Panc1 (cell line): ENCODE data around the gene MRPL10. TPM values are rescaled to one million over a fixed set of nuclear protein-coding genes. Genes with fewer than 3 reads are reported as not detected.

Experiments used
- ATAC-seq: fragments of 200-7000 bp; cut with Tn5 transposase; 2 replicates; pipeline ENCODE4 v1.9.1; 2020; ENCODE audit warnings: mild to moderate bottlenecking, moderate library complexity
- BruUV-seq: library from RNA; stranded (reverse); fragments of 400-500 nt; replicated peaks from 2 replicates; lab custom pipeline; 2021; lab: Mats Ljungman, UMichigan
- CTCF ChIA-PET: fragments of 300-600 bp; sonication (Branson Sonifier 250); formaldehyde crosslinking; loops from one replicate; lab custom pipeline; 2022; ENCODE audit warnings: antibody characterized with exemption; lab: Charles Lee
- POLR2A ChIA-PET: fragments of 300-600 bp; sonication (Branson Sonifier 250); formaldehyde crosslinking; loops from one replicate; lab custom pipeline; 2022; ENCODE audit warnings: antibody characterized with exemption; lab: Charles Lee
- DNase-seq: peaks from one replicate; pipeline ENCODE4 v3.0.0-alpha.2; 2010; ENCODE audit warnings: low read depth, low spot score
- H3K27ac ChIP-seq: 2 replicates; pipeline ENCODE4 v1.5.1; 2011; ENCODE audit warnings: mild to moderate bottlenecking, low read length, inconsistent platforms
- H3K27me3 ChIP-seq: fragments of 200-500 bp; sonication (Bioruptor generic); 2 replicates; pipeline ENCODE4 v1.6.0; 2014; ENCODE audit warnings: low read length, inconsistent platforms; ENCODE audit not compliant: control insufficient read depth, insufficient read depth
- H3K36me3 ChIP-seq: fragments of 200-500 bp; sonication (Bioruptor generic); 2 replicates; pipeline ENCODE4 v1.5.1; 2014; ENCODE audit warnings: inconsistent platforms, mild to moderate bottlenecking, low read length, moderate library complexity; ENCODE audit not compliant: control insufficient read depth, insufficient read depth
- H3K4me1 ChIP-seq: 2 replicates; pipeline ENCODE4 v1.5.1; 2011; ENCODE audit warnings: inconsistent platforms, mild to moderate bottlenecking, low read length, moderate library complexity; ENCODE audit not compliant: control insufficient read depth, insufficient read depth
- H3K4me3 ChIP-seq, 2 experiments: 2 replicates each; pipeline ENCODE4 v1.5.1; 2011 to 2012; ENCODE audit warnings: low read depth in 2 of 2, low read length in 2 of 2, mild to moderate bottlenecking in 2 of 2, inconsistent platforms in 1 of 2, moderate library complexity in 1 of 2
- H3K9me3 ChIP-seq: fragments of 200-500 bp; sonication (Bioruptor generic); 2 replicates; pipeline ENCODE4 v1.5.1; 2014; ENCODE audit warnings: low read depth, mild to moderate bottlenecking, inconsistent platforms, low read length, moderate library complexity; ENCODE audit not compliant: control insufficient read depth, insufficient read depth
- POLR2AphosphoS5 ChIP-seq: IDR thresholded peaks from 2 replicates; pipeline ENCODE4 v1.6.1; 2012; ENCODE audit warnings: mild to moderate bottlenecking, low read depth, low read length, moderate library complexity
- SIN3A ChIP-seq: IDR thresholded peaks from 2 replicates; pipeline ENCODE4 v1.6.1; 2012; ENCODE audit warnings: low read depth, mild to moderate bottlenecking, low read length, moderate library complexity, borderline replicate concordance; ENCODE audit not compliant: insufficient read depth
- TCF7L2 ChIP-seq: IDR thresholded peaks from 2 replicates; pipeline ENCODE4 v1.6.1; 2011; ENCODE audit warnings: mild to moderate bottlenecking, low read depth, low read length, inconsistent platforms
- in situ Hi-C: cut with HindIII; loops from 2 replicates; pipeline ENCODE4 v1.10.0; 2016; ENCODE audit warnings: low sequenced_read_pairs, low pct_unique_long_range_greater_than_20kb
- intact Hi-C: fragments of 100-400 bp; cut with micrococcal nuclease; formaldehyde crosslinking; loops from one replicate; pipeline ENCODE4 v1.10.0; 2022; ENCODE audit not compliant: unreplicated experiment
- total RNA-seq: library from RNA; stranded (reverse); gene quantifications from one replicate; pipeline ENCODE4 v1.2.1, GENCODE V29; 2021; ENCODE audit not compliant: unreplicated experiment
- TF ChIP-seq, protein P1 (sequence below), 2 experiments: IDR thresholded peaks; 2 replicates each; pipeline ENCODE4 v1.6.1; 2011 to 2012; ENCODE audit warnings: low read depth in 2 of 2, control low read depth in 1 of 2, low read length in 1 of 2, mild to moderate bottlenecking in 1 of 2, moderate library complexity in 1 of 2; ENCODE audit not compliant: insufficient read depth in 1 of 2
- TF ChIP-seq, protein P2 (sequence below): fragments of 450-650 bp; IDR thresholded peaks from 2 replicates; pipeline ENCODE4 v1.5.1; 2017; ENCODE audit warnings: mild to moderate bottlenecking

MRPL10 gene
- total RNA-seq, 1 experiment from 2014 or later, result 41.9 TPM

DNA sequence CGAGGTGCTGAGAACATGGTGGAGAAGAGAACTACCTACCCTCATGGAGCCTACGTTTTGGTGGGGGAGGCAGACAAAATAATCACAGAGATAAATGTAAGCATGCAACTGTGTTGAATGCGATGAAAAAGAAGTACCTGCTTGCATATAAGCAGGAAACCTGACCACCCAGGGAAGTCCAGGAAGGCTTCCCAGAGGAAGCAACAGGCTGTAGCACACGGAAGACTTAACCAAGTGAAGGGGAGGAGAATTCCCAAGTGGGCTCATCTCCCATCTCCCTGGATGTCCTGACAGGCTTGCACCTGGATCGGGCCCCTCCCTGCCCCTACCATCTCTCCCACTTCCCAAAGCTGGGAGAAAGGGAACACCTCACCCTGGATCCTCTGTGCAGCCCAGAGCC, 7.7 kb upstream of the MRPL10 start:
- intact Hi-C loops, result no loop called here

DNA sequence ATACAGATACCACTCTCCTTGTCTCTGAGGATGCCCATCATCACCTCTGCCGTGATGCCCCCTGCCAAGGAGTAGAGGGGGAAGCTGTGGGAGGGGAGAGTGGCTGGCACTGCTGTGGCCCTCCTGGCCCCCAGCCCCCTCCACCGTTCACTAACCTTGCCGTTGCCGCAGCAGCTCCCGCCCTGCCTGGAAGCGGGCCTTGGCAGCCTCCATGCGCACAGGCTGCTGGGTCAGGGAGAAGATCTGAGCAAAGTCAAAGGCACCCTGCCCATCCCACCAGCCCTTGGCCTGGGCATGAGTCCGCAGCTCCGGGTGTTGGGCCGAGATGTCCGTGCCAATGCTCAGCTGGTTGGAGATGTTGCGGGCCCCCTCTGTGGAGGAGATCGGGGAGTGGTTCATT, 7.3 kb upstream of the MRPL10 start:
- H3K4me3 ChIP-seq, result no peak overlapping the region
- in situ Hi-C loops (no loop called here), intact Hi-C loops (no loop called here)
- ChIA-PET CTCF (interaction anchor here (0.5 kb wide), 2 partner anchors 24 to 82 kb away, joined by 3 to 7 read pairs; no protein-coding TSS in a partner anchor), POLR2A (no interaction called here)
- H3K27me3 ChIP-seq, result no peaks in the 10 kb centered on the region
- BruUV-seq, result no TSS peak
- TF ChIP-seq SIN3A, result no peak
- TF ChIP-seq TCF7L2, result no peak
- TF ChIP-seq POLR2AphosphoS5, result no peak
- TF ChIP-seq, protein P1, sequence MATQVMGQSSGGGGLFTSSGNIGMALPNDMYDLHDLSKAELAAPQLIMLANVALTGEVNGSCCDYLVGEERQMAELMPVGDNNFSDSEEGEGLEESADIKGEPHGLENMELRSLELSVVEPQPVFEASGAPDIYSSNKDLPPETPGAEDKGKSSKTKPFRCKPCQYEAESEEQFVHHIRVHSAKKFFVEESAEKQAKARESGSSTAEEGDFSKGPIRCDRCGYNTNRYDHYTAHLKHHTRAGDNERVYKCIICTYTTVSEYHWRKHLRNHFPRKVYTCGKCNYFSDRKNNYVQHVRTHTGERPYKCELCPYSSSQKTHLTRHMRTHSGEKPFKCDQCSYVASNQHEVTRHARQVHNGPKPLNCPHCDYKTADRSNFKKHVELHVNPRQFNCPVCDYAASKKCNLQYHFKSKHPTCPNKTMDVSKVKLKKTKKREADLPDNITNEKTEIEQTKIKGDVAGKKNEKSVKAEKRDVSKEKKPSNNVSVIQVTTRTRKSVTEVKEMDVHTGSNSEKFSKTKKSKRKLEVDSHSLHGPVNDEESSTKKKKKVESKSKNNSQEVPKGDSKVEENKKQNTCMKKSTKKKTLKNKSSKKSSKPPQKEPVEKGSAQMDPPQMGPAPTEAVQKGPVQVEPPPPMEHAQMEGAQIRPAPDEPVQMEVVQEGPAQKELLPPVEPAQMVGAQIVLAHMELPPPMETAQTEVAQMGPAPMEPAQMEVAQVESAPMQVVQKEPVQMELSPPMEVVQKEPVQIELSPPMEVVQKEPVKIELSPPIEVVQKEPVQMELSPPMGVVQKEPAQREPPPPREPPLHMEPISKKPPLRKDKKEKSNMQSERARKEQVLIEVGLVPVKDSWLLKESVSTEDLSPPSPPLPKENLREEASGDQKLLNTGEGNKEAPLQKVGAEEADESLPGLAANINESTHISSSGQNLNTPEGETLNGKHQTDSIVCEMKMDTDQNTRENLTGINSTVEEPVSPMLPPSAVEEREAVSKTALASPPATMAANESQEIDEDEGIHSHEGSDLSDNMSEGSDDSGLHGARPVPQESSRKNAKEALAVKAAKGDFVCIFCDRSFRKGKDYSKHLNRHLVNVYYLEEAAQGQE (IDR thresholded peaks at IDR 0.05; ENCODE audit: insufficient read depth in 1 of 2, low read depth in 2 of 2, low read length in 1 of 2), result no peak
- TF ChIP-seq, protein P2, sequence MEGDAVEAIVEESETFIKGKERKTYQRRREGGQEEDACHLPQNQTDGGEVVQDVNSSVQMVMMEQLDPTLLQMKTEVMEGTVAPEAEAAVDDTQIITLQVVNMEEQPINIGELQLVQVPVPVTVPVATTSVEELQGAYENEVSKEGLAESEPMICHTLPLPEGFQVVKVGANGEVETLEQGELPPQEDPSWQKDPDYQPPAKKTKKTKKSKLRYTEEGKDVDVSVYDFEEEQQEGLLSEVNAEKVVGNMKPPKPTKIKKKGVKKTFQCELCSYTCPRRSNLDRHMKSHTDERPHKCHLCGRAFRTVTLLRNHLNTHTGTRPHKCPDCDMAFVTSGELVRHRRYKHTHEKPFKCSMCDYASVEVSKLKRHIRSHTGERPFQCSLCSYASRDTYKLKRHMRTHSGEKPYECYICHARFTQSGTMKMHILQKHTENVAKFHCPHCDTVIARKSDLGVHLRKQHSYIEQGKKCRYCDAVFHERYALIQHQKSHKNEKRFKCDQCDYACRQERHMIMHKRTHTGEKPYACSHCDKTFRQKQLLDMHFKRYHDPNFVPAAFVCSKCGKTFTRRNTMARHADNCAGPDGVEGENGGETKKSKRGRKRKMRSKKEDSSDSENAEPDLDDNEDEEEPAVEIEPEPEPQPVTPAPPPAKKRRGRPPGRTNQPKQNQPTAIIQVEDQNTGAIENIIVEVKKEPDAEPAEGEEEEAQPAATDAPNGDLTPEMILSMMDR, result no peak
- no peak for ATAC-seq
- no peak overlapping the region for H3K27ac ChIP-seq
- peaks cover 8% of the 10 kb centered on the region for H3K4me1 ChIP-seq
- H3K9me3 ChIP-seq, result no peaks in the 10 kb centered on the region
- no peak for DNase-seq
- H3K36me3 ChIP-seq, result no peaks in the 10 kb centered on the region

More for the DNA sequence above, 7.7 kb upstream of the MRPL10 start:
- Histone ChIP-seq H3K9me3 (no peaks in the 10 kb centered on the region), H3K27ac (no peak overlapping the region), H3K27me3 (no peaks in the 10 kb centered on the region), H3K4me3 (no peak overlapping the region), H3K36me3 (no peaks in the 10 kb centered on the region), H3K4me1 (peaks cover 13% of the 10 kb centered on the region)
- TF ChIP-seq, protein P2, result no peak
- TF ChIP-seq TCF7L2, result no peak
- TF ChIP-seq, protein P1 (IDR thresholded peaks at IDR 0.05; ENCODE audit: insufficient read depth in 1 of 2, low read depth in 2 of 2, low read length in 1 of 2), result no peak
- no peak for TF ChIP-seq SIN3A
- BruUV-seq, result no TSS peak
- DNase-seq, result no peak
- CTCF ChIA-PET, result interaction anchor here (0.5 kb wide), 1 partner anchor 82 kb away, joined by 7 read pairs; no protein-coding TSS in a partner anchor
- ATAC-seq, result no peak
- POLR2A ChIA-PET, result interaction anchor here (0.7 kb wide), 1 partner anchor 50 kb away, joined by 3 read pairs; no protein-coding TSS in a partner anchor
- in situ Hi-C loops, result no loop called here
